Activated T-cell treated with anti-CD3 and anti-CD28 coated beads, Interleukin-2, amount 50 U/mL, for 72 hours (primary cell): ENCODE measurements around the gene HARS2. TPM values are rescaled to one million over a fixed set of nuclear protein-coding genes. Genes with fewer than 3 reads are reported as not detected.
"Not testable (repeated sequence)": the region's sequence is repeated elsewhere in the genome, so short reads cannot be mapped to it uniquely, and the experiment has no call there.

Experiments used
- ATAC-seq, 2 donors: fragments of 150-1000 bp; cut with Tn5 transposase; replicated peaks in 1 of 2; 2 replicates each; pipeline ENCODE4 v1.10.0; 2021; ENCODE audit warnings: moderate library complexity in 2 of 2, mild to moderate bottlenecking in 1 of 2
- DNase-seq, 2 donors: peaks; one replicate each; pipeline ENCODE4 v3.0.0; 2021 to 2022; ENCODE audit warnings: mixed read lengths in 1 of 2
- H3K27ac Mint-ChIP-seq: one replicate; pipeline ENCODE4 v1.8.0; 2022; ENCODE audit warnings: mild to moderate bottlenecking, moderate library complexity, mixed read lengths
- H3K27me3 Mint-ChIP-seq: one replicate; pipeline ENCODE4 v1.8.0; 2022; ENCODE audit warnings: low read depth, mixed read lengths
- H3K36me3 Mint-ChIP-seq, 2 donors: one replicate each; pipeline ENCODE4 v1.8.0; 2022; ENCODE audit warnings: mixed read lengths in 2 of 2, mild to moderate bottlenecking in 1 of 2; ENCODE audit not compliant: insufficient read depth in 2 of 2
- H3K4me1 Mint-ChIP-seq: one replicate; pipeline ENCODE4 v1.8.0; 2022; ENCODE audit warnings: low read depth, mixed read lengths
- H3K4me3 Mint-ChIP-seq, 2 donors: one replicate each; pipeline ENCODE4 v1.8.0; 2022; ENCODE audit warnings: mild to moderate bottlenecking in 2 of 2, mixed read lengths in 2 of 2, moderate library complexity in 2 of 2
- H3K9me3 Mint-ChIP-seq, 2 donors: one replicate each; pipeline ENCODE4 v1.8.0; 2022; ENCODE audit warnings: mixed read lengths in 2 of 2
- total RNA-seq, 2 donors: library from RNA; stranded (reverse); gene quantifications; one replicate each; pipeline ENCODE4 v1.2.3, GENCODE V29; 2022

Gene HARS2
- total RNA-seq, 2 donors from 2014 or later: 31.2 to 31.3 TPM

DNA sequence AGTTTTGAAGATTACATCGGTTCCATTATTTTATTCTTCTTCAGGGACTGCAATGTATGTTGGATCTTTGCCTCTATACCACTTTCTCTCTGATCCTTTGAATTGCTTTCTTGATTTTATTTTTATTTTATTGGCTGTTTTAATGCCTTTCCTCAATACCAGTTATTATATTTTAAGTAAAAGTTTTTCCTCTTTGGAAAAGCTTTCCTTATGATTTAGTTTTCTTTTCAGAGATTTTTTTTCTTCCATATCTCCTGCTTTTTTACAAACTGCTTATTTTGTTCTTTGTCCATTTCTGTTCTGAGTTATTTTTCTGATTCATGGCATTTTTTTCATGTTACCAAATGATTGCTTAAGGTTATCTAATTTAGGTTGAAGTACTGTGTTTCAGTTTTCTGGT is 20.5 kb downstream of the HARS2 start:
- peak overlapping the region; percentile 95 to 96 for H3K4me3 Mint-ChIP-seq
- ATAC-seq: no peak
- peak overlapping the region; percentile 100 for H3K27ac Mint-ChIP-seq

DNA sequence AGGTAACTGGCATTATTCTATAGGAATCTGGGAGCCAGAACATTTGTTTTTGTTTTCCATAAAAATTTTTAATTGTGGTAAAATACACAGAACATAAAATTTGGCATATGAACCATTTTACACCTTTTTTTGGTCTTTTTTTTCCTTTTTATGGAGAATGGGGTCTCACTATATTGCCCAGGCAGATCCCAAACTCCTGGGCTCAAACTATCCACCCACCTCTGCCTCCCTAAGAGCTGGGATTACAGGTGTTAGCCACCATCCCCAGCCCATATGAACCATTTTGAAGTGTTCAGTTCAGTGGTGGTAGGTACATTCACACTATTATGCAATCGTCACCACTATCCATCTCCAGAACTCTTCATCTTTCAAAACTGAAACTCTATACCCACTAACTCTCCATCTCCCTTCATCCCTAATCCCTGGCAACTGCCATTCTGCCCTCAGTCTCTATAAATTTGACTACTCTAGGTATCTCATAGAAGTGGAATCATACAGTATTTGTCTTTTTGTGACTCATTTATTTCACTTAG is 22.4 kb downstream of the HARS2 start:
- H3K4me3 Mint-ChIP-seq: no peak overlapping the region
- peaks cover 24% of the 10 kb centered on the region for H3K4me1 Mint-ChIP-seq
- H3K36me3 Mint-ChIP-seq: peaks cover 0 to 3% of the 10 kb centered on the region in 2 donors
- ATAC-seq: no peak
- H3K27me3 Mint-ChIP-seq: no peaks in the 10 kb centered on the region
- no peak overlapping the region for H3K27ac Mint-ChIP-seq
- H3K9me3 Mint-ChIP-seq: no peaks in the 10 kb centered on the region
- DNase-seq: no peak

More for the DNA sequence above, 20.5 kb downstream of the HARS2 start:
- Mint-ChIP-seq H3K36me3 (peaks cover 0 to 5% of the 10 kb centered on the region in 2 donors), H3K9me3 (no peaks in the 10 kb centered on the region), H3K27me3 (no peaks in the 10 kb centered on the region), H3K4me1 (peaks cover 24% of the 10 kb centered on the region)
- DNase-seq: no peak

DNA sequence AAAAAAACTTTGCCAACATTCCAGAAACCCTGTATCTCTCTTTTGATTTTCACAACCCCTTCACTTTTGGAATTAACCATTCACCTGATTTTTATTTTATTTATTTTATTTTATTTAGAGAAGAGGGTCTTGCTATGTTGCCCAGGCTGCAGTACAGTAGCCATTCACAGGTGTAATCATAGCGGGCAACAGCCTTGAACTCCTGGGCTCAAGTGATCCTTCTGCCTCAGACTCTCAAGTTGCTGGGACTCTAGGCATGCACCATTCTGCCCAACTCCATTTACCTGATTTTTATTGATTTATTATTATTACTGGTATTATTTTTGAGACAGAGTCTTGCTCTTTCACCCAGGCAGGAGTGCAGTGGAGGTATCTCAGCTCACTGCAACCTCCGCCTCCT is 25.0 kb downstream of the HARS2 start:
- not testable (repeated sequence) for H3K27ac Mint-ChIP-seq, H3K27me3 Mint-ChIP-seq, ATAC-seq, H3K36me3 Mint-ChIP-seq, H3K9me3 Mint-ChIP-seq, DNase-seq, H3K4me3 Mint-ChIP-seq
- H3K4me1 Mint-ChIP-seq: peaks cover 15% of the 10 kb centered on the region

DNA sequence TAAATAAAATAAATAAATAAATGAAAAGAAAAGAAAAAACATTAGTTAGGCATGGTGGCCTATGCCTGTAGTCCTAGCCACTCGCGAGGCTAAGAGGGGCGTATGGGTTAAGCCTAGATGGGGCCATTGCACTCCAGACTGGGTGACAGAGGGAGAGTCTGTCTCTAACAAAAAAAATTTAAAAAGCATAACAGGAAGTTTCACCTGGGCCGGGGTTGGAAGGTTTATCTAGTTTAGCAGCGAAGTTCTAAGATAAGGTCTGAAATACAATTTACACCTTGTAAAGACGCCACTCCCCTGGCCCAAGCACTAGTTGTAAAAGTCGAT is 27.0 kb downstream of the HARS2 start:
- peak overlapping the region; percentile 1 for H3K27ac Mint-ChIP-seq
- peak overlapping the region in 1 of 2 donors; percentile 1 for H3K4me3 Mint-ChIP-seq
- ATAC-seq: no peak

DNA sequence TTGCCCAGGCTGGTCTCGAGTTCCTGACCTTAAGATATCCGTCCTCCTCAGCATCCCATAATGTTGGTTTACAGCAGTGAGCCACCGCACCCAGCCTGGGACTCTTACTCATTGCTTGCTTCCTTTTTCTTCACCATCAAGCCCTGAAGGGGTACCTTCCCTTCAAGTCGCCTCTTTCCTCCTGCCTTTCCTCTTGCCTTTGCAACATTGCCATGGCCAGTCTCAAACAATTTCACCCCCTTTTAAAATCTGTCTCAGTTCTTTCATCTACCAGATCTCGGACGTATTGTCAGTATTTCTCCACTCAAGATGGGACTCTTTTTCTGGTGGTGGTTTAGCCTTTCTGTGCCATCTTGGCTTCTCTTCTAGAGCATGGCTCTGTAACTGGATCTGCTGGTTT is 29.5 kb downstream of the HARS2 start:
- peaks cover 16% of the 10 kb centered on the region for H3K4me1 Mint-ChIP-seq
- H3K36me3 Mint-ChIP-seq, H3K9me3 Mint-ChIP-seq, DNase-seq, H3K4me3 Mint-ChIP-seq, H3K27ac Mint-ChIP-seq: not testable (repeated sequence)
- peaks cover 16% of the 10 kb centered on the region for H3K27me3 Mint-ChIP-seq
- ATAC-seq: peak in 1 of 2 donors; percentile 19

More for the DNA sequence above, 27.0 kb downstream of the HARS2 start:
- Mint-ChIP-seq H3K27me3 (peaks cover 10% of the 10 kb centered on the region), H3K9me3 (no peaks in the 10 kb centered on the region), H3K4me1 (peaks cover 5% of the 10 kb centered on the region), H3K36me3 (no peaks in the 10 kb centered on the region)
- no peak for DNase-seq

DNA sequence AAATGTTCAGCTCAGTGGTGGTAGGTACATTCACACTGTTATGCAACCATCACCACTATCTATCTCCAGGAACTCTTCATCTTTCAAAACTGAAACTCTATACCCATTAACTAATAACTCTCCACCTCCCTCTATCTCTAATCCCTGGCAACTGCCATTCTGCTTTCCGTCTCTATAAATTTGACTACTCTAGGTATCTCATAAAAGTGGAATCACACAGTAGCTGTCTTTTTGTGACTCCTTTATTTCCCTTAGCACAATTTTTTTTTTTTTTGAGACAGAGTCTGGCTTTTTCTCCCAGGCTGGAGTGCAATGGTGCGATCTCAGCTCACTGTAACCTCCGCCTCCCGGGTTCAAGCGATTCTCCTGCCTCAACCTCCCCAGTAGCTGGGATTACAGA is 30.1 kb downstream of the HARS2 start:
- H3K27me3 Mint-ChIP-seq: peaks cover 16% of the 10 kb centered on the region
- H3K9me3 Mint-ChIP-seq, H3K4me3 Mint-ChIP-seq, H3K36me3 Mint-ChIP-seq, ATAC-seq, H3K27ac Mint-ChIP-seq, DNase-seq: not testable (repeated sequence)
- peaks cover 23% of the 10 kb centered on the region for H3K4me1 Mint-ChIP-seq

DNA sequence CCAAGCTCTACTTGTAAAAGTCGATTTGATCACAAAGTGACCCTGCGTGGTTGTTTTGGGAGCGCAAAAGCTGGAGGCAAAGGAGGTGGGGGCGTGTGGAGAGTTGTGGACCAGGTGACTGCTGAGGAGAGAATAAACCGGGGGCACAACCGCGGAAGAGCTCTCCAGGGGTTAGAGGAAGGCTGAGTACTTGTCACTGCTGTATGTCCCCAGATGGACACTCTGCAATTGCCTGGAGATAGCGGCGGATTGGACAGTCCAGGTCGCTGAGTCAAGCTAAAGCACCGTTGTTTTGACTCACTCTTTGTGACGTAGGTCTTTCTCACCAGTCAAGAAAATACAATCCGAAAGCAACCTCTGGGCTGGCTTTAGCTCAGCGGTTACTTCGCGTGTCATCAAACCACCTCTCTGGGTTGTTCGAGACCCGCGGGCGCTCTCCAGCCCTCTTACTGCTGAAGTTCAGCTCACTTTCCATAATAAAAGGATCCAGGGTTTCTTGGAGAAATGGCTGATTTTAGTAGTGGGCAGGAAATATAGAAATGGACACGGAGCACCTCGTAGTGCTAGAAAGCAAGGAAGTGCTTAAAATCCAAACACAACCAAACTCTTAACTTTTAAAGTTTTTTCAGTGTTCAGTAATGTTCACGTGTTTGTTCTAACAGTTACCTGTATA is 34.7 kb downstream of the HARS2 start:
- DNase-seq (peak; percentile 84 to 87), ATAC-seq (peak; percentile 94 to 96)
- H3K4me1 Mint-ChIP-seq: peaks cover 23% of the 10 kb centered on the region
- H3K27ac Mint-ChIP-seq: peak overlapping the region; percentile 99
- peaks cover 3 to 4% of the 10 kb centered on the region in 2 donors for H3K36me3 Mint-ChIP-seq
- peaks cover 25% of the 10 kb centered on the region for H3K27me3 Mint-ChIP-seq
- H3K9me3 Mint-ChIP-seq: peaks cover 2% of the 10 kb centered on the region in 2 donors
- H3K4me3 Mint-ChIP-seq: peak overlapping the region; percentile 85 to 87

DNA sequence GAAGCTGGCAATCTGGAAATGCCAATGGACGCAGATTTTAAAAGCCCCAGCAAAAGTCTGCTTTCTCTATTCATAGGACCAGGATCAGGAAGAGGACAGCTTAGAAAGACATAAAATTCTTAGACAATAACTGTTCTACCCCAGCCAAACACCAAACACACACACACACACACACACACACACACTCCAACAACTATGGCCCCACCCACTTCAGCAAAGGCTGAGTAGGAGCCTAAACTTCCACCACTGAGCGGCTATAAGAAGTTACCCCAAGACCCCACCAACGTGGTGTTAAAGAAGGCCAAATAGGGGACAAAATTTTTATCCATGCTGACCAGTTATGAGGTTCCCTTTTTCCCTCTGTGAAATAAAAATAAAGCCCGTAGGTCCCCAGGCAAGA is 41.8 kb downstream of the HARS2 start:
- Mint-ChIP-seq H3K4me3 (no peak overlapping the region), H3K27me3 (peaks cover 32% of the 10 kb centered on the region), H3K9me3 (peaks cover 3 to 4% of the 10 kb centered on the region in 2 donors), H3K27ac (no peak overlapping the region), H3K36me3 (peaks cover 0 to 2% of the 10 kb centered on the region in 2 donors), H3K4me1 (no peaks in the 10 kb centered on the region)
- ATAC-seq (no peak), DNase-seq (no peak)

DNA sequence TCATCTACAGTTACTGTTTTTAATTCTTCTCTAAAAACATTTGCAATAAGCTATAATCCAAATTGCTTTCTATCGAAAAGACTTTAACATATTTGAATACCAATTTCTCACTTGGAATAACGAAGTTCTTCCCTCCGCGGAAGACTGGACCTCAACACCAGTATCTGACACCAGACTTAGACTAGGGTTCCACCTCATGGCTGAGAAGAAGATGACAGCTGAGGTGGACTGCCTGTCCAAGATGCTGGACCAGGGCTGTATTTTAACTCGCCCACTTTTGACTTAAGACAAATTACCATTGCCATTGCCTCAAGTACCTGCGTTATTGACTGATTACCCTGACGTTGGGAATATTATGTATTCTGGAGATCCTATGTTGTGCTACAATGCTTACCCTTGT is 43.1 kb downstream of the HARS2 start:
- DNase-seq: no peak
- no peak overlapping the region for H3K27ac Mint-ChIP-seq
- peaks cover 25% of the 10 kb centered on the region for H3K27me3 Mint-ChIP-seq
- no peak for ATAC-seq
- peaks cover 0 to 2% of the 10 kb centered on the region in 2 donors for H3K36me3 Mint-ChIP-seq
- peaks cover 3 to 4% of the 10 kb centered on the region in 2 donors for H3K9me3 Mint-ChIP-seq
- no peaks in the 10 kb centered on the region for H3K4me1 Mint-ChIP-seq
- H3K4me3 Mint-ChIP-seq: no peak overlapping the region

DNA sequence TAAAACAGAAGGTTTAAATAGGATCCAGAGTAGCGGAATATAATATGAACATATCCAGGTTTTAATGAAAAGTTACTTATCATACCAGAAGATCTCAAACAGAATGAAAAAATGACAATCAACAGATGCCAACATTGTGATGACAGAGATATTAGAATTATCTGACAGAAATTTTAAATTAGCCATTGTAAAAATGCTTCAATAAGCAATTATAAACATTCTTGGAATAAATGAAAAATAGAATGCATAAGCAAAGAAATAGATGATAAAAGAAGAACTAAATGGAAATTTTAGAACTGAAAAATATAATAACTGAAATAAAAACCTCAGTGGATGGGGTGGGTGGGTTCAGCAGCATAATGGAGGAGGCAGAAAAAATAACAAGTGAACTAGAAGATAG is 46.2 kb downstream of the HARS2 start:
- ATAC-seq (no peak), DNase-seq (no peak)
- Mint-ChIP-seq H3K27ac (no peak overlapping the region), H3K36me3 (peaks cover 2 to 3% of the 10 kb centered on the region in 2 donors), H3K4me3 (no peak overlapping the region), H3K27me3 (peaks cover 25% of the 10 kb centered on the region), H3K4me1 (no peaks in the 10 kb centered on the region), H3K9me3 (peaks cover 6 to 10% of the 10 kb centered on the region in 2 donors)

DNA sequence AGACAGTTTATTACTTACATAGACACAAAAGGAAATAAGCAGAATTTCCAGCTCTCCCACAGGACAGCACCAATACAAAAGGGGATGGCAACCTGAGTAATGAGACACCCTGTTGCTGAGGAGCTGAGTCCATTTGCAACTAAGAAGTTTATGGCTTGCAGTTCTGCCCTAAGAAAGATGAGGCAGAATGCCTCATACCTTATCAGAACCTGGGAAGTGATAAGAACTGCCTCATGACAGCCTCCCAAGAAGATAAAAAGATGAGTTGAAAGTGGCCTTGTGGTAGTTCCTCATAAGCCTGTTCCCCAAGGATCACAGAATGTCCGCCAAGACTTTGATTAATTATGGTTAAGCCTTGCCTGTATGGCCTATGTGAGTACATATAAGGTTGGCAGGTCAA is 50.7 kb downstream of the HARS2 start:
- H3K27me3 Mint-ChIP-seq: peaks cover 6% of the 10 kb centered on the region
- H3K36me3 Mint-ChIP-seq: peaks cover 2 to 5% of the 10 kb centered on the region in 2 donors
- H3K27ac Mint-ChIP-seq: no peak overlapping the region
- DNase-seq: no peak
- peaks cover 8 to 10% of the 10 kb centered on the region in 2 donors for H3K9me3 Mint-ChIP-seq
- no peak for ATAC-seq
- no peaks in the 10 kb centered on the region for H3K4me1 Mint-ChIP-seq
- no peak overlapping the region for H3K4me3 Mint-ChIP-seq
